HCT116 (cell line): ENCODE data around the gene ATXN1. TPM values are rescaled to one million over a fixed set of nuclear protein-coding genes. Genes with fewer than 3 reads are reported as not detected.

Experiments used
- ATAC-seq: fragments of 200-7000 bp; cut with Tn5 transposase; 2 replicates; pipeline ENCODE4 v1.9.1; 2020; ENCODE audit warnings: mild to moderate bottlenecking, moderate library complexity
- BruUV-seq: library from RNA; stranded (reverse); fragments of 400-500 nt; replicated peaks from 2 replicates; lab custom pipeline; 2021; lab: Mats Ljungman, UMichigan
- CTCF ChIA-PET: fragments of 300-600 bp; sonication (Branson Sonifier 250); formaldehyde crosslinking; loops from one replicate; lab custom pipeline; 2021; ENCODE audit warnings: antibody characterized with exemption; lab: Charles Lee
- POLR2A ChIA-PET: fragments of 300-600, 350-600 bp; sonication (Branson Sonifier 250); formaldehyde crosslinking; loops from one replicate; lab custom pipeline; 2021; ENCODE audit warnings: antibody characterized with exemption; lab: Charles Lee
- RAD21 ChIA-PET, 2 experiments: fragments of 300-600 bp; sonication (Branson Sonifier 250); formaldehyde crosslinking; loops; one replicate each; lab custom pipeline; 2023; ENCODE audit warnings: low total read pairs in 2 of 2; ENCODE audit not compliant: uncharacterized antibody in 2 of 2, unreplicated experiment in 2 of 2, low non-redundant PET in 1 of 2; lab: Charles Lee
- DNase-seq: peaks from one replicate; pipeline ENCODE4 v3.0.0-alpha.2; 2010; ENCODE audit warnings: low read depth, low spot score
- H2AFZ ChIP-seq: fragments of 200-600 bp; shearing (Covaris generic), sonication (generic); 2 replicates; pipeline ENCODE4 v1.6.1; 2017; ENCODE audit warnings: low read depth, mixed run types, mixed read lengths, antibody characterized with exemption, low read length; ENCODE audit not compliant: poor library complexity, severe bottlenecking
- H3K27ac ChIP-seq: 2 replicates; pipeline ENCODE4 v1.5.1; 2012; ENCODE audit warnings: low read depth, low read length
- H3K27me3 ChIP-seq: fragments of 200-600 bp; sonication (generic); 2 replicates; pipeline ENCODE4 v1.6.1; 2016; ENCODE audit warnings: mixed run types, low read length, mixed read lengths; ENCODE audit not compliant: insufficient read depth
- H3K36me3 ChIP-seq, 2 experiments: fragments of 200-500 bp in 1 of 2; fragments of 200-600 bp in 1 of 2; sonication (Bioruptor generic) in 1 of 2; sonication (generic) in 1 of 2; 2 replicates each; pipeline versions ENCODE4 v1.5.1 to v1.6.1; 2014 to 2016; ENCODE audit warnings: low read length in 2 of 2, inconsistent platforms in 1 of 2, mixed read lengths in 1 of 2, mixed run types in 1 of 2; ENCODE audit not compliant: insufficient read depth in 2 of 2, control insufficient read depth in 1 of 2
- H3K4me1 ChIP-seq, 2 experiments: fragments of 200-600 bp in 1 of 2; sonication (generic) in 1 of 2; 2 replicates each; pipeline versions ENCODE4 v1.5.1 to v1.6.1; 2012 to 2017; ENCODE audit warnings: low read length in 2 of 2, inconsistent platforms in 1 of 2, mild to moderate bottlenecking in 1 of 2, mixed read lengths in 1 of 2, mixed run types in 1 of 2, moderate library complexity in 1 of 2; ENCODE audit not compliant: insufficient read depth in 2 of 2, control insufficient read depth in 1 of 2
- H3K4me2 ChIP-seq: fragments of 200-600 bp; sonication (generic); 2 replicates; pipeline ENCODE4 v1.6.1; 2017; ENCODE audit warnings: mixed run types, low read length, mixed read lengths
- H3K4me3 ChIP-seq, 2 experiments: fragments of 200-600 bp in 1 of 2; sonication (generic) in 1 of 2; replicated peaks in 1 of 2; 2 replicates each; pipeline ENCODE4 v1.5.1; 2011 to 2016; ENCODE audit warnings: low read length in 2 of 2, control low read depth in 1 of 2, low read depth in 1 of 2, mild to moderate bottlenecking in 1 of 2, mixed read lengths in 1 of 2, mixed run types in 1 of 2
- H3K79me2 ChIP-seq: fragments of 200-600 bp; sonication (generic); 2 replicates; pipeline ENCODE4 v1.6.1; 2017; ENCODE audit warnings: mild to moderate bottlenecking, mixed run types, low read length, moderate library complexity, mixed read lengths; ENCODE audit not compliant: insufficient read depth
- H3K9ac ChIP-seq: fragments of 200-600 bp; sonication (generic); 2 replicates; pipeline ENCODE4 v1.6.1; 2016; ENCODE audit warnings: low read length, mixed read lengths
- H3K9me2 ChIP-seq: fragments of 200-600 bp; sonication (generic), shearing (Covaris generic); 2 replicates; pipeline ENCODE4 v1.6.1; 2017; ENCODE audit warnings: mixed run types, mild to moderate bottlenecking, moderate library complexity; ENCODE audit not compliant: insufficient read depth
- H3K9me3 ChIP-seq, 2 experiments: fragments of 200-500 bp in 1 of 2; fragments of 200-600 bp in 1 of 2; sonication (Bioruptor generic) in 1 of 2; sonication (generic) in 1 of 2; 2 replicates each; pipeline ENCODE4 v1.6.1; 2014 to 2017; ENCODE audit warnings: low read length in 2 of 2, mixed read lengths in 2 of 2, inconsistent platforms in 1 of 2, low read depth in 1 of 2, mild to moderate bottlenecking in 1 of 2, mixed run types in 1 of 2, moderate library complexity in 1 of 2; ENCODE audit not compliant: control insufficient read depth in 1 of 2, insufficient read depth in 1 of 2
- H4K20me1 ChIP-seq: fragments of 200-600 bp; sonication (generic), shearing (Covaris generic); 2 replicates; pipeline ENCODE4 v1.6.1; 2017; ENCODE audit warnings: mixed run types, mild to moderate bottlenecking, moderate library complexity; ENCODE audit not compliant: insufficient read depth
- CEBPB ChIP-seq: IDR thresholded peaks from 2 replicates; pipeline ENCODE4 v1.6.1; 2012; ENCODE audit warnings: low read depth
- ELF1 ChIP-seq: IDR thresholded peaks from 2 replicates; pipeline ENCODE4 v1.6.1; 2012; ENCODE audit warnings: low read depth, borderline replicate concordance
- EZH2phosphoT487 ChIP-seq: fragments of 200-600 bp; IDR thresholded peaks from 2 replicates; pipeline ENCODE4 v1.6.1; 2018; ENCODE audit warnings: antibody characterized with exemption, borderline replicate concordance
- FOSL1 ChIP-seq: IDR thresholded peaks from 2 replicates; pipeline ENCODE4 v1.6.1; 2012; ENCODE audit warnings: low read depth
- JUND ChIP-seq: IDR thresholded peaks from 2 replicates; pipeline ENCODE4 v1.6.1; 2012
- POLR2A ChIP-seq: IDR thresholded peaks from 2 replicates; pipeline ENCODE4 v1.7.0; 2011; ENCODE audit warnings: borderline replicate concordance; ENCODE audit not compliant: insufficient read depth, insufficient read length; ENCODE audit errors: extremely low read depth
- RAD21 ChIP-seq: IDR thresholded peaks from 2 replicates; pipeline ENCODE4 v1.6.1; 2012; ENCODE audit warnings: low read depth, mild to moderate bottlenecking
- SIN3A ChIP-seq: IDR thresholded peaks from 2 replicates; pipeline ENCODE4 v1.6.1; 2012; ENCODE audit warnings: low read depth
- SRF ChIP-seq: IDR thresholded peaks from 2 replicates; pipeline ENCODE4 v1.6.1; 2012; ENCODE audit warnings: low read depth
- TCF7L2 ChIP-seq: IDR thresholded peaks from 2 replicates; pipeline ENCODE4 v1.7.0; 2011; ENCODE audit warnings: borderline replicate concordance, inconsistent platforms; ENCODE audit not compliant: insufficient read depth, insufficient read length; ENCODE audit errors: extremely low read depth
- ZFX ChIP-seq: fragments of 450-650 bp; IDR thresholded peaks from 2 replicates; pipeline ENCODE4 v1.6.1; 2017
- intact Hi-C: fragments of 100-400 bp; cut with micrococcal nuclease; formaldehyde crosslinking; loops from 2 replicates; pipeline ENCODE4 v1.10.0; 2022
- total RNA-seq: library from RNA; stranded (reverse); gene quantifications from one replicate; pipeline ENCODE4 v1.2.1, GENCODE V29; 2021; ENCODE audit not compliant: unreplicated experiment
- TF ChIP-seq, protein P1 (sequence below): IDR thresholded peaks from 2 replicates; pipeline ENCODE4 v1.6.1; 2012

The ATXN1 gene
- total RNA-seq, 1 experiment from 2014 or later: 21.0 TPM

DNA sequence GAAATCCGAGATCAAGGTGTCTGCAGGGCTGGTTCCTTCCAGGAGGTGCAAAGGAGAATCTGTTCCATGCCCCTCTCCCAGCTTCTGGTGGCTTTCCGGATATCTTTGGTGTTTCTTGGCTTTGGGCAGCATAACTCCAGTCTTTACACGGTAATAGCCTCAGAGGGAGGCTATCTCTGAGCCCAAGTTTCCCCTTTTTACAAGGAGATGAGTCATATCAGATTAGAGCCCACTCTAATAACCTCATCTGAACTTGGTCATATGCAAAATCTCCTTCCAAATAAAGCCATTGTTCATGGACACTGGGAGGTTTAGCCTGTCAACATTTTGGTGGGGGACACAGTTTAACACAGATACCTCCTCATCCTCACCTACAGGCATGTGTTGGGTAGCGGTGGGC, 213.7 kb downstream of the ATXN1 start:
- Histone ChIP-seq H3K9me2 (no peaks in the 10 kb centered on the region), H3K4me1 (peaks cover 0 to 12% of the 10 kb centered on the region in 2 experiments; a peak in 2 of 4 replicates), H3K9ac (no peak overlapping the region), H3K27me3 (no peaks in the 10 kb centered on the region), H3K4me2 (no peak overlapping the region), H3K36me3 (no peaks in the 10 kb centered on the region), H4K20me1 (no peaks in the 10 kb centered on the region; the same call in 1 of the 2 replicates), H3K27ac (no peak overlapping the region), H2AFZ (no peak overlapping the region), H3K79me2 (no peaks in the 10 kb centered on the region), H3K9me3 (no peaks in the 10 kb centered on the region), H3K4me3 (no peak overlapping the region)
- POLR2A ChIA-PET: no interaction called here
- no TSS peak for BruUV-seq
- CTCF ChIA-PET: no interaction called here
- DNase-seq (no peak), ATAC-seq (no peak)
- RAD21 ChIA-PET: no interaction called here
- TF ChIP-seq SRF (no peak), ZFX (no peak), ELF1 (no peak), FOSL1 (no peak)
- TF ChIP-seq, protein P1, sequence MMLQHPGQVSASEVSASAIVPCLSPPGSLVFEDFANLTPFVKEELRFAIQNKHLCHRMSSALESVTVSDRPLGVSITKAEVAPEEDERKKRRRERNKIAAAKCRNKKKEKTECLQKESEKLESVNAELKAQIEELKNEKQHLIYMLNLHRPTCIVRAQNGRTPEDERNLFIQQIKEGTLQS: no peak
- intact Hi-C loops: no loop called here

DNA sequence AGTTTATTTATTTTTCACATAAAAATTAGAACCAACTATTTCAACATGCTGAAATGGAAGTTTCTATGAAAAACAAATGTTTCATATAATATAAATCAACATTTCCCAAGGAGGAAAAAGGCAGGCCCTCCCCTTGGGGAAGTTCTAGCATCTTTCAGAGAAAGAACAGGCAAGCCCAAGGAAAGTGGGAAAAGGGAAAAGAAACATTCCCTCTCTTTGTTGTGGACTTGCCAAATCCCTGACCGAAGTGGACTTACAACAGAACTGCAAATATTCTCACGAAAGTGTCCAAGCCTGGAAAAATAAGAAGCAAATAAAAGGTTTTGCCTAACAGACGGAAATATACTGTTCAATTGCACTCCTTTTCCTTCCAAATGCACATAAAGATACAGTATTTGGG, 214.4 kb downstream of the ATXN1 start:
- H3K4me2 ChIP-seq: no peak overlapping the region
- no peaks in the 10 kb centered on the region for H3K36me3 ChIP-seq
- no peaks in the 10 kb centered on the region for H3K9me2 ChIP-seq
- peaks cover 0 to 12% of the 10 kb centered on the region in 2 experiments; a peak in 2 of 4 replicates for H3K4me1 ChIP-seq
- ATAC-seq: no peak
- no peak overlapping the region for H3K9ac ChIP-seq
- TF ChIP-seq FOSL1: no peak
- TF ChIP-seq CEBPB: no peak
- TF ChIP-seq EZH2phosphoT487: no peak
- TF ChIP-seq RAD21: no peak
- no peak for TF ChIP-seq JUND
- TF ChIP-seq, protein P1: no peak
- TF ChIP-seq SIN3A: no peak
- TF ChIP-seq POLR2A: no peak
- no peak for TF ChIP-seq TCF7L2
- no peak overlapping the region for H3K27ac ChIP-seq
- no peak for DNase-seq
- intact Hi-C loops: no loop called here
- H3K79me2 ChIP-seq: no peaks in the 10 kb centered on the region
- no TSS peak for BruUV-seq
- no peak overlapping the region for H2AFZ ChIP-seq
- H3K4me3 ChIP-seq: no peak overlapping the region
- no peaks in the 10 kb centered on the region; the same call in 1 of the 2 replicates for H4K20me1 ChIP-seq
- H3K9me3 ChIP-seq: no peaks in the 10 kb centered on the region
- ChIA-PET CTCF (no interaction called here), POLR2A (no interaction called here), RAD21 (no interaction called here)
- no peaks in the 10 kb centered on the region for H3K27me3 ChIP-seq
